HepG2 (cell line): Measurements from ENCODE around the gene LOXL4. TPM values are rescaled to one million over a fixed set of nuclear protein-coding genes. Genes with fewer than 3 reads are reported as not detected.

Source experiments
- ATAC-seq: fragments of 200-7000 bp; cut with Tn5 transposase; 3 replicates; pipeline ENCODE4 v1.9.1; 2020; ENCODE audit warnings: mild to moderate bottlenecking, moderate library complexity
- BruUV-seq: library from RNA; stranded (reverse); fragments of 400-500 nt; replicated peaks from 2 replicates; lab custom pipeline; 2021; lab: Mats Ljungman, UMichigan
- CTCF ChIA-PET: fragments of 300-600 bp; formaldehyde crosslinking; extraction: SDS; loops from one replicate; lab custom pipeline; 2021; ENCODE audit warnings: low total read pairs, inconsistent platforms, low intra/inter-chr PET ratio; lab: Yijun Ruan, JAX
- POLR2A ChIA-PET: fragments of 350-600 bp; sonication (Branson Sonifier 250); formaldehyde crosslinking; loops from one replicate; lab custom pipeline; 2020; ENCODE audit warnings: antibody characterized with exemption, inconsistent platforms; lab: Yijun Ruan, JAX
- DNase-seq: peaks from one replicate; pipeline ENCODE4 v3.0.0-alpha.2; 2015; ENCODE audit warnings: low spot score
- FAIRE-seq: peaks from 3 replicates; lab custom pipeline; 2011; peaks lifted over from hg19 to GRCh38; lab: Jason Lieb, UNC
- H2AFZ ChIP-seq: one replicate; pipeline ENCODE4 v1.6.1; 2011; ENCODE audit warnings: low read length, inconsistent platforms
- H3K27ac ChIP-seq: fragments of 300-600 bp; 3 replicates; pipeline ENCODE4 v1.8.0; 2011; ENCODE audit warnings: mixed run types, mild to moderate bottlenecking, mixed read lengths, low read length, inconsistent platforms; ENCODE audit not compliant: insufficient read depth; ENCODE audit errors: extremely low read length
- H3K27me3 ChIP-seq, 2 experiments: fragments of 200-600 bp in 1 of 2; 2 replicates in 1 of 2; 3 replicates in 1 of 2; pipeline versions ENCODE4 v1.6.0 to v1.8.0; 2011; ENCODE audit warnings: low read length in 2 of 2, mild to moderate bottlenecking in 2 of 2, moderate library complexity in 2 of 2, inconsistent platforms in 1 of 2; ENCODE audit not compliant: insufficient read depth in 2 of 2, control insufficient read depth in 1 of 2
- H3K36me3 ChIP-seq, 2 experiments: fragments of 200-600 bp in 1 of 2; replicated peaks in 1 of 2; 2 replicates in 1 of 2; 3 replicates in 1 of 2; pipeline versions ENCODE4 v1.5.1 to v1.8.0; 2011; ENCODE audit warnings: low read length in 2 of 2, inconsistent platforms in 1 of 2; ENCODE audit not compliant: insufficient read depth in 2 of 2, control insufficient read depth in 1 of 2
- H3K4me1 ChIP-seq: 2 replicates; pipeline ENCODE4 v1.5.1; 2012; ENCODE audit warnings: low read length, inconsistent platforms; ENCODE audit not compliant: insufficient read depth
- H3K4me2 ChIP-seq: 2 replicates; pipeline ENCODE4 v1.6.0; 2011; ENCODE audit warnings: low read depth, low read length, inconsistent platforms
- H3K4me3 ChIP-seq, 3 experiments: fragments of 200-600 bp in 1 of 3; sonication (generic), shearing (Covaris generic) in 1 of 3; replicated peaks in 1 of 3; 2 replicates each; pipeline ENCODE4 v1.5.1; 2011 to 2016; ENCODE audit warnings: low read length in 3 of 3, inconsistent platforms in 2 of 3, low read depth in 2 of 3, mild to moderate bottlenecking in 2 of 3, control low read depth in 1 of 3, mixed read lengths in 1 of 3; ENCODE audit not compliant: insufficient read depth in 1 of 3
- H3K79me2 ChIP-seq: one replicate; pipeline ENCODE4 v1.6.1; 2011; ENCODE audit warnings: low read length, inconsistent platforms; ENCODE audit not compliant: insufficient read depth
- H3K9ac ChIP-seq: 2 replicates; pipeline ENCODE4 v1.6.0; 2011; ENCODE audit warnings: mild to moderate bottlenecking, low read depth, low read length, inconsistent platforms; ENCODE audit not compliant: insufficient read depth
- H3K9me3 ChIP-seq: 2 replicates; pipeline ENCODE4 v1.5.1; 2012; ENCODE audit warnings: mild to moderate bottlenecking, low read length
- H4K20me1 ChIP-seq: 2 replicates; pipeline ENCODE4 v1.6.0; 2011; ENCODE audit warnings: inconsistent platforms, mild to moderate bottlenecking, low read length, moderate library complexity; ENCODE audit not compliant: insufficient read depth
- AHR ChIP-seq: IDR thresholded peaks from 2 replicates; pipeline ENCODE4 v1.6.1; 2018; ENCODE audit warnings: missing genetic modification reagents, missing compliant biosample characterization
- CBX5 ChIP-seq: sonication (generic); formaldehyde crosslinking; IDR thresholded peaks from 2 replicates; pipeline ENCODE4 v1.4.0; 2020; ENCODE audit warnings: missing genetic modification reagents, borderline replicate concordance
- CENPBD1 ChIP-seq: sonication (generic); formaldehyde crosslinking; IDR thresholded peaks from 2 replicates; pipeline ENCODE4 v1.8.0; 2022; ENCODE audit warnings: missing genetic modification reagents, low read depth, mild to moderate bottlenecking, borderline replicate concordance
- CENPT ChIP-seq: sonication (generic); formaldehyde crosslinking; IDR thresholded peaks from 2 replicates; pipeline ENCODE4 v1.8.0; 2022; ENCODE audit warnings: low read depth, mild to moderate bottlenecking, moderate library complexity, missing genetic modification reagents
- CREB1 ChIP-seq, 2 experiments: fragments of 450-650 bp in 1 of 2; IDR thresholded peaks; 2 replicates each; pipeline ENCODE4 v1.6.1; 2016 to 2017; ENCODE audit warnings: control low read depth in 1 of 2, mild to moderate bottlenecking in 1 of 2, missing compliant biosample characterization in 1 of 2, missing genetic modification characterization in 1 of 2
- GLI4 ChIP-seq: sonication (generic); formaldehyde crosslinking; IDR thresholded peaks from 2 replicates; pipeline ENCODE4 v1.5.1; 2020; ENCODE audit warnings: missing genetic modification reagents, mild to moderate bottlenecking, moderate library complexity, borderline replicate concordance
- GTF2F1 ChIP-seq: fragments of 150-350 bp; IDR thresholded peaks from 2 replicates; pipeline ENCODE4 v1.6.1; 2014; ENCODE audit warnings: low read length
- JARID2 ChIP-seq: sonication (generic); formaldehyde crosslinking; IDR thresholded peaks from 2 replicates; pipeline ENCODE4 v1.8.1; 2023; ENCODE audit warnings: missing genetic modification reagents, inconsistent platforms; ENCODE audit not compliant: insufficient replicate concordance
- JUN ChIP-seq: sonication (generic); formaldehyde crosslinking; IDR thresholded peaks from 2 replicates; pipeline ENCODE4 v1.4.0; 2020; ENCODE audit warnings: mild to moderate bottlenecking, missing genetic modification reagents
- LRRFIP1 ChIP-seq: sonication (generic); formaldehyde crosslinking; conservative IDR thresholded peaks from 2 replicates; pipeline ENCODE4 v1.4.0; 2020; ENCODE audit warnings: missing genetic modification reagents
- MLX ChIP-seq: IDR thresholded peaks from 2 replicates; pipeline ENCODE4 v1.6.1; 2016
- NFKBIZ ChIP-seq: IDR thresholded peaks from 2 replicates; pipeline ENCODE4 v1.6.1; 2018; ENCODE audit warnings: missing genetic modification reagents, missing compliant biosample characterization
- RFX3 ChIP-seq: IDR thresholded peaks from 2 replicates; pipeline ENCODE4 v1.6.1; 2016; ENCODE audit warnings: missing biosample characterization, missing genetic modification reagents
- RNF219 ChIP-seq: sonication (generic); formaldehyde crosslinking; IDR thresholded peaks from 2 replicates; pipeline ENCODE4 v1.5.0; 2020; ENCODE audit warnings: mild to moderate bottlenecking, missing genetic modification reagents
- SNAPC2 ChIP-seq: sonication (generic); formaldehyde crosslinking; IDR thresholded peaks from 2 replicates; pipeline ENCODE4 v1.8.1; 2022; ENCODE audit warnings: mild to moderate bottlenecking, missing genetic modification reagents
- ZFP1 ChIP-seq: IDR thresholded peaks from 2 replicates; pipeline ENCODE4 v1.6.1; 2016
- ZIK1 ChIP-seq: sonication (generic); formaldehyde crosslinking; IDR thresholded peaks from 2 replicates; pipeline ENCODE4 v1.5.0; 2020; ENCODE audit warnings: mild to moderate bottlenecking, low read depth, missing genetic modification reagents, borderline replicate concordance
- ZNF670 ChIP-seq: sonication (generic); formaldehyde crosslinking; IDR thresholded peaks from 2 replicates; pipeline ENCODE4 v1.8.0; 2022; ENCODE audit warnings: mild to moderate bottlenecking, missing genetic modification reagents, borderline replicate concordance
- ZZZ3 ChIP-seq: sonication (generic); formaldehyde crosslinking; IDR thresholded peaks from 2 replicates; pipeline ENCODE4 v1.4.0; 2020; ENCODE audit warnings: missing genetic modification reagents, mild to moderate bottlenecking, borderline replicate concordance
- WGBS: methylation state at CpG from one replicate; pipeline ENCODE4 v1.1.6; 2017; ENCODE audit warnings: low lambda C conversion rate; 5-methylcytosine and 5-hydroxymethylcytosine counted together
- in situ Hi-C: cut with HindIII; loops from 2 replicates; pipeline ENCODE4 v1.10.0; 2017; ENCODE audit warnings: low pct_unique_long_range_greater_than_20kb; ENCODE audit not compliant: extremely low pct_ligation_motif_present
- intact Hi-C: fragments of 100-400 bp; cut with micrococcal nuclease; formaldehyde crosslinking; loops from one replicate; pipeline ENCODE4 v1.10.0; 2022; ENCODE audit not compliant: unreplicated experiment
- polyA plus RNA-seq, 8 experiments: library from polyadenylated mRNA; depleted of rRNA in 3 of 8; stranded (reverse) in 7 of 8; unstranded in 1 of 8; fragments of >200 nt; fragmentation: Illumina TruSeq in 4 of 8; extraction: Trizol in 4 of 8; gene quantifications; 2 replicates each; pipeline versions ENCODE4 v1.2.1 to v1.2.3, GENCODE V29; 2011 to 2016; ENCODE audit warnings: low read depth in 4 of 8, missing spikeins in 1 of 8, mixed read lengths in 1 of 8; ENCODE audit not compliant: insufficient read depth in 1 of 8
- total RNA-seq, 5 experiments: library from RNA; depleted of rRNA; stranded (reverse); fragments of >200 nt; fragmentation: Illumina TruSeq; extraction: Trizol; gene quantifications; 2 replicates each; pipeline ENCODE4 v1.2.3, GENCODE V29; 2016; ENCODE audit warnings: low read depth in 1 of 5

Gene LOXL4
- total and polyA plus RNA-seq, 2 of the 13 experiments (the other 11 are each of a cell fraction or from before 2014, with no cell fraction given) = 8.8 to 21.1 TPM

- TF ChIP-seq RFX3 (CRISPR knock-in tag) (no peak), NFKBIZ (CRISPR knock-in tag) (no peak), LRRFIP1 (CRISPR knock-in tag) (no peak), SNAPC2 (CRISPR knock-in tag) (no peak), AHR (CRISPR knock-in tag) (no peak)
These were observed 44.1 kb downstream of the LOXL4 start (continued) for GRCh38 chr10:98223874-98224273.

GRCh38 chr10:98217801-98218200 is 50.2 kb downstream of the LOXL4 start:
- Histone ChIP-seq H4K20me1 (no peaks in the 10 kb centered on the region), H3K79me2 (no peaks in the 10 kb centered on the region), H3K27me3 (no peaks in the 10 kb centered on the region), H3K9me3 (peaks cover 7% of the 10 kb centered on the region; the same call in 1 of the 2 replicates), H3K9ac (no peak overlapping the region), H3K4me1 (no peaks in the 10 kb centered on the region), H3K36me3 (0 out of 5 replicates have a peak, but pooled peaks cover 0 to 3% of the 10 kb centered on the region in 2 experiments), H2AFZ (no peak overlapping the region), H3K4me2 (no peak overlapping the region), H3K4me3 (no peak overlapping the region), H3K27ac (no peak overlapping the region)
- ChIA-PET CTCF (no interaction called here), POLR2A (no interaction called here)
- BruUV-seq = no TSS peak
- 96% methylated on average over 1 of the region's 1 CpG for WGBS
- in situ Hi-C loops (no loop called here), intact Hi-C loops (no loop called here)
- TF ChIP-seq RNF219 (CRISPR knock-in tag) (no peak), ZNF670 (CRISPR knock-in tag) (no peak), ZZZ3 (no peak), GLI4 (CRISPR knock-in tag) (no peak), JARID2 (CRISPR knock-in tag) (no peak), ZFP1 (CRISPR knock-in tag) (no peak), CENPT (CRISPR knock-in tag) (no peak), CREB1 (IDR thresholded peaks at IDR 0.05) (no peak), CREB1 (CRISPR knock-in tag; IDR thresholded peaks at IDR 0.05) (no peak), CENPBD1 (CRISPR knock-in tag) (no peak), GTF2F1 (no peak), ZIK1 (CRISPR knock-in tag) (no peak), JUN (CRISPR knock-in tag) (no peak), CBX5 (no peak), MLX (no peak)
- DNase-seq (no peak), ATAC-seq (no peak), FAIRE-seq (no peak)
